ENCODE results near the gene CGB3.

- TF ChIP-seq CTCF (conservative IDR thresholded peaks at IDR 0.05) (no peak), ZFX (IDR thresholded peaks at IDR 0.05) (no peak)
These were observed 36.8 kb downstream of the CGB3 start for GRCh38 chr19:48987323-48987722.
